H1 (cell line): Measurements from ENCODE around the gene GLS2. TPM values are rescaled to one million over a fixed set of nuclear protein-coding genes. Genes with fewer than 3 reads are reported as not detected.

Experiments used
- CTCF ChIA-PET: fragments of 300-600 bp; sonication (Branson Sonifier 250); formaldehyde crosslinking; loops from one replicate; lab custom pipeline; 2021; ENCODE audit not compliant: partially characterized antibody; lab: Charles Lee
- POLR2A ChIA-PET: fragments of 300-600 bp; sonication (Branson Sonifier 250); formaldehyde crosslinking; loops from one replicate; lab custom pipeline; 2021; ENCODE audit warnings: inconsistent platforms; ENCODE audit not compliant: partially characterized antibody; lab: Charles Lee
- DNase-seq, 2 experiments: peaks; one replicate each; pipeline versions ENCODE4 v3.0.0 to v3.0.0-alpha.2; 2010 to 2022; ENCODE audit warnings: low spot score in 2 of 2, low read depth in 1 of 2, mixed read lengths in 1 of 2
- FAIRE-seq: peaks from 2 replicates; lab custom pipeline; 2011; peaks lifted over from hg19 to GRCh38; lab: Jason Lieb, UNC
- H2AFZ ChIP-seq: 2 replicates; pipeline ENCODE4 v1.8.1; 2012; ENCODE audit warnings: low read length, inconsistent platforms
- H2AK5ac ChIP-seq: 2 replicates; pipeline ENCODE4 v1.6.1; 2013; ENCODE audit warnings: low read depth, low read length
- H2BK120ac ChIP-seq: replicated peaks from 2 replicates; pipeline ENCODE3; 2013; ENCODE audit warnings: low read depth, low read length, inconsistent platforms
- H2BK12ac ChIP-seq: 2 replicates; pipeline ENCODE4 v1.6.1; 2013; ENCODE audit warnings: low read depth, low read length
- H2BK15ac ChIP-seq: 2 replicates; pipeline ENCODE4 v1.6.1; 2013; ENCODE audit warnings: low read length
- H2BK20ac ChIP-seq: 2 replicates; pipeline ENCODE4 v1.6.1; 2013; ENCODE audit warnings: low read length
- H2BK5ac ChIP-seq: 2 replicates; pipeline ENCODE4 v1.6.1; 2013; ENCODE audit warnings: low read depth, low read length
- H3K14ac ChIP-seq: 2 replicates; pipeline ENCODE4 v1.6.1; 2013; ENCODE audit warnings: inconsistent platforms; ENCODE audit not compliant: insufficient read length
- H3K18ac ChIP-seq: 2 replicates; pipeline ENCODE4 v1.6.1; 2013; ENCODE audit warnings: low read length; ENCODE audit errors: extremely low read depth
- H3K23ac ChIP-seq: 2 replicates; pipeline ENCODE4 v1.6.1; 2013; ENCODE audit warnings: inconsistent platforms; ENCODE audit not compliant: insufficient read length
- H3K23me2 ChIP-seq: 2 replicates; pipeline ENCODE4 v1.6.1; 2013; ENCODE audit warnings: low read depth, low read length
- H3K27ac ChIP-seq: 2 replicates; pipeline ENCODE4 v1.6.1; 2011; ENCODE audit warnings: low read depth, low read length, inconsistent platforms
- H3K27me3 ChIP-seq, 4 experiments: replicated peaks in 1 of 4; 1 replicate in 1 of 4; 2 replicates in 3 of 4; pipeline versions ENCODE4 v1.6.1 to v1.8.1; 2011 to 2013; ENCODE audit warnings: low read length in 3 of 4, mild to moderate bottlenecking in 3 of 4, inconsistent platforms in 2 of 4, mixed read lengths in 2 of 4, moderate library complexity in 1 of 4; ENCODE audit not compliant: control insufficient read depth in 3 of 4, insufficient read depth in 3 of 4; ENCODE audit errors: extremely low read depth in 1 of 4
- H3K36me3 ChIP-seq, 4 experiments: 2 replicates each; pipeline versions ENCODE4 v1.6.1 to v1.8.1; 2011 to 2013; ENCODE audit warnings: mild to moderate bottlenecking in 4 of 4, low read length in 3 of 4, moderate library complexity in 2 of 4, control low read depth in 1 of 4, inconsistent platforms in 1 of 4; ENCODE audit not compliant: insufficient read depth in 4 of 4, control insufficient read depth in 2 of 4
- H3K4ac ChIP-seq: replicated peaks from 2 replicates; pipeline ENCODE3; 2013; ENCODE audit warnings: low read length, low read depth, mixed read lengths, inconsistent platforms; ENCODE audit not compliant: insufficient read length
- H3K4me1 ChIP-seq, 4 experiments: replicated peaks in 1 of 4; 1 replicate in 1 of 4; 2 replicates in 3 of 4; pipeline versions ENCODE4 v1.6.1 to v1.8.1; 2011 to 2013; ENCODE audit warnings: low read length in 3 of 4, inconsistent platforms in 2 of 4, mixed read lengths in 1 of 4; ENCODE audit not compliant: insufficient read depth in 4 of 4, control insufficient read depth in 3 of 4
- H3K4me2 ChIP-seq, 2 experiments: 2 replicates each; pipeline versions ENCODE4 v1.6.1 to v1.8.1; 2011 to 2013; ENCODE audit warnings: low read depth in 2 of 2, low read length in 2 of 2, control low read depth in 1 of 2, inconsistent platforms in 1 of 2, mild to moderate bottlenecking in 1 of 2; ENCODE audit not compliant: insufficient read depth in 1 of 2
- H3K4me3 ChIP-seq, 4 experiments: fragments of 200-600, 300-600 bp in 1 of 4; sonication (generic), shearing (Covaris generic), sonication (Bioruptor Twin) in 1 of 4; 2 replicates each; pipeline versions ENCODE4 v1.5.1 to v1.8.1; 2011 to 2016; ENCODE audit warnings: low read length in 4 of 4, low read depth in 3 of 4, control low read depth in 2 of 4, inconsistent platforms in 2 of 4, mild to moderate bottlenecking in 2 of 4, mixed read lengths in 1 of 4, moderate library complexity in 1 of 4; ENCODE audit not compliant: insufficient read depth in 2 of 4; ENCODE audit errors: extremely low read depth in 1 of 4
- H3K56ac ChIP-seq: replicated peaks from 2 replicates; pipeline ENCODE3; 2013; ENCODE audit warnings: low read depth, mild to moderate bottlenecking, mixed read lengths, low read length, inconsistent platforms; ENCODE audit not compliant: insufficient read length
- H3K79me1 ChIP-seq: 2 replicates; pipeline ENCODE4 v1.6.1; 2013; ENCODE audit warnings: low read depth, low read length, control low read depth
- H3K79me2 ChIP-seq, 2 experiments: 2 replicates each; pipeline versions ENCODE4 v1.6.1 to v1.8.1; 2012 to 2013; ENCODE audit warnings: low read length in 2 of 2, mild to moderate bottlenecking in 2 of 2, inconsistent platforms in 1 of 2; ENCODE audit not compliant: insufficient read depth in 2 of 2, control insufficient read depth in 1 of 2
- H3K9ac ChIP-seq, 4 experiments: replicated peaks in 1 of 4; 1 replicate in 1 of 4; 2 replicates in 3 of 4; pipeline versions ENCODE4 v1.6.1 to v1.8.1; 2011 to 2013; ENCODE audit warnings: low read depth in 3 of 4, low read length in 3 of 4, control low read depth in 2 of 4, mild to moderate bottlenecking in 2 of 4, moderate library complexity in 2 of 4, inconsistent platforms in 1 of 4; ENCODE audit errors: extremely low read depth in 1 of 4
- H3K9me3 ChIP-seq, 2 experiments: 2 replicates each; pipeline versions ENCODE4 v1.6.1 to v1.8.1; 2012 to 2013; ENCODE audit warnings: mild to moderate bottlenecking in 2 of 2, moderate library complexity in 2 of 2, control low read depth in 1 of 2, inconsistent platforms in 1 of 2, low read depth in 1 of 2, low read length in 1 of 2, mixed read lengths in 1 of 2; ENCODE audit not compliant: insufficient read depth in 2 of 2
- H4K20me1 ChIP-seq, 2 experiments: replicated peaks in 1 of 2; 2 replicates each; pipeline versions ENCODE3 to v1.8.1; 2011 to 2013; ENCODE audit warnings: inconsistent platforms in 2 of 2, low read length in 2 of 2, mild to moderate bottlenecking in 1 of 2; ENCODE audit not compliant: insufficient read depth in 2 of 2, control insufficient read depth in 1 of 2
- H4K5ac ChIP-seq: 2 replicates; pipeline ENCODE4 v1.6.1; 2013; ENCODE audit warnings: low read length, low read depth, mixed read lengths, inconsistent platforms; ENCODE audit not compliant: insufficient read length
- H4K8ac ChIP-seq: 2 replicates; pipeline ENCODE4 v1.8.0; 2013; ENCODE audit warnings: mild to moderate bottlenecking, moderate library complexity, low read length, inconsistent platforms; ENCODE audit not compliant: insufficient read depth; ENCODE audit errors: extremely low read depth
- H4K91ac ChIP-seq: replicated peaks from 2 replicates; pipeline ENCODE3; 2013; ENCODE audit warnings: low read length, mixed read lengths, inconsistent platforms; ENCODE audit not compliant: insufficient read length
- CBX8 ChIP-seq: fragments of 300-800, 300-1000 bp; sonication (generic); IDR thresholded peaks from 2 replicates; pipeline ENCODE4 v1.7.1; 2016; ENCODE audit warnings: low read depth, low read length, borderline replicate concordance
- EGR1 ChIP-seq: IDR thresholded peaks from 2 replicates; pipeline ENCODE4 v1.6.1; 2011; ENCODE audit warnings: low read depth, low read length, borderline replicate concordance
- GABPA ChIP-seq: IDR thresholded peaks from 2 replicates; pipeline ENCODE4 v1.6.1; 2011; ENCODE audit warnings: mild to moderate bottlenecking, low read length, moderate library complexity, borderline replicate concordance; ENCODE audit not compliant: insufficient read depth
- GTF2F1 ChIP-seq: IDR thresholded peaks from 2 replicates; pipeline ENCODE4 v1.6.1; 2012; ENCODE audit warnings: low read depth, low read length, improper control_type of control experiment, borderline replicate concordance
- SIX5 ChIP-seq: IDR thresholded peaks from 2 replicates; pipeline ENCODE4 v1.6.1; 2011; ENCODE audit warnings: mild to moderate bottlenecking, low read depth, low read length
- SRF ChIP-seq: IDR thresholded peaks from 2 replicates; pipeline ENCODE4 v1.6.1; 2011; ENCODE audit warnings: mild to moderate bottlenecking, low read depth, low read length, moderate library complexity
- SUZ12 ChIP-seq: fragments of 200-600 bp; sonication (generic); IDR thresholded peaks from 2 replicates; pipeline ENCODE4 v1.6.1; 2012; ENCODE audit warnings: mild to moderate bottlenecking, inconsistent platforms, low read length, moderate library complexity, mixed read lengths
- TAF1 ChIP-seq: IDR thresholded peaks from 2 replicates; pipeline ENCODE4 v1.6.1; 2011; ENCODE audit warnings: mild to moderate bottlenecking, low read depth, low read length
- TAF7 ChIP-seq: optimal IDR thresholded peaks from 2 replicates; pipeline ENCODE3; 2011; ENCODE audit warnings: low read depth, mild to moderate bottlenecking, inconsistent platforms, low read length, moderate library complexity, borderline replicate concordance
- TEAD4 ChIP-seq: IDR thresholded peaks from 2 replicates; pipeline ENCODE4 v1.6.1; 2012; ENCODE audit warnings: low read depth, low read length, inconsistent platforms, mixed read lengths
- WGBS, 2 experiments: shearing (Covaris generic) in 1 of 2; methylation state at CpG; one replicate each; pipeline versions ENCODE4 v1.1.6 to v1.1.7; 2013 to 2015; ENCODE audit warnings: low lambda C conversion rate in 2 of 2, mixed read lengths in 2 of 2, inconsistent platforms in 1 of 2, low coverage in 1 of 2, missing lambda C conversion rate in 1 of 2; ENCODE audit not compliant: insufficient replicate concordance in 2 of 2, insufficient coverage in 1 of 2, insufficient read length in 1 of 2; ENCODE audit errors: extremely low coverage in 1 of 2, missing lambda C conversion rate in 1 of 2; 5-methylcytosine and 5-hydroxymethylcytosine counted together
- polyA plus RNA-seq, 7 experiments: library from polyadenylated mRNA; depleted of rRNA in 3 of 7; stranded (reverse) in 5 of 7; unstranded in 2 of 7; fragments of >200 nt in 5 of 7; fragments of 200-250 nt in 2 of 7; gene quantifications; 1 replicate in 5 of 7; 2 replicates in 1 of 7; 4 replicates in 1 of 7; pipeline versions ENCODE4 v1.2.1 to v1.2.3, GENCODE V29; 2011 to 2013; ENCODE audit warnings: missing spikeins in 2 of 7, mixed read lengths in 2 of 7
- total RNA-seq: library from RNA; stranded (reverse); fragmentation: NEBNext Ultra II Directional; extraction: Animal tissue kit (Norgen Biotek cat#: 25700); gene quantifications from 2 replicates; pipeline ENCODE4 v1.2.1, GENCODE V29; 2021

GLS2 gene
- total and polyA plus RNA-seq, 2 of the 8 experiments (the other 6 are each of a cell fraction or from before 2014, with no cell fraction given), result 14.5 to 20.1 TPM

- Histone ChIP-seq H3K14ac (no peak overlapping the region), H2BK15ac (no peak overlapping the region), H3K9ac (no peak overlapping the region), H4K8ac (no peak overlapping the region), H3K23ac (no peak overlapping the region), H3K36me3 (no peaks in the 10 kb centered on the region), H4K20me1 (no peaks in the 10 kb centered on the region), H2AFZ (no peak overlapping the region), H3K9me3 (no peaks in the 10 kb centered on the region), H2BK120ac (no peak overlapping the region), H3K4me3 (no peak overlapping the region), H3K56ac (no peak overlapping the region), H3K79me1 (no peaks in the 10 kb centered on the region), H4K91ac (no peak overlapping the region), H2AK5ac (no peak overlapping the region), H3K79me2 (peaks cover 0 to 11% of the 10 kb centered on the region in 2 experiments; a peak in 2 of 4 replicates), H2BK20ac (no peak overlapping the region), H3K4ac (no peak overlapping the region), H3K4me1 (peaks cover 0 to 2% (median under 1%) of the 10 kb centered on the region in 4 experiments; a peak in 4 of 7 replicates), H2BK12ac (no peak overlapping the region), H3K23me2 (peaks cover 5% of the 10 kb centered on the region; the same call in 1 of the 2 replicates), H3K4me2 (no peak overlapping the region), H3K27ac (no peak overlapping the region), H4K5ac (no peak overlapping the region), H2BK5ac (no peak overlapping the region), H3K18ac (no peak overlapping the region), H3K27me3 (no peaks in the 10 kb centered on the region)
- CTCF ChIA-PET, result interaction anchor here (0.6 to 16.9 kb wide), 4 partner anchors 8 to 70 kb away, joined by 3 to 279 read pairs (median 4); no protein-coding TSS in a partner anchor
- no peak for DNase-seq
- no peak for TF ChIP-seq EGR1
- TF ChIP-seq SRF, result no peak
- TF ChIP-seq TAF7, result no peak
- TF ChIP-seq TAF1, result no peak
- no peak for TF ChIP-seq CBX8
- no peak for TF ChIP-seq SUZ12
- TF ChIP-seq GTF2F1, result no peak
- TF ChIP-seq SIX5, result no peak
- TF ChIP-seq TEAD4, result no peak
- no peak for TF ChIP-seq GABPA
- WGBS, 2 experiments, result 85% methylated on average over 1 of the region's 1 CpG; no CpG with 5 or more reads in 1 of the 2 experiments
- no peak for FAIRE-seq
- POLR2A ChIA-PET, result interaction anchor here (0.6 to 1.6 kb wide), 2 partner anchors 49 to 633 kb away, joined by 5 read pairs; no protein-coding TSS in a partner anchor
Measured at GRCh38 chr12:56520506-56520905, 32.5 kb upstream of the GLS2 start.
